ENCODE data around the gene STAT3.
"Not testable (repeated sequence)": the region's sequence is repeated elsewhere in the genome, so short reads cannot be mapped to it uniquely, and the experiment has no call there.

Gene STAT3

GRCh38 chr17:42388381-42389134 is at the start of gene STAT3:
Gene STAT3 (minus strand): TSS chr17:42388442. CDS start chr17:42348516, 39,926 bp downstream.
- Mint-ChIP-seq H3K36me3 (ENCODE audit: low read depth) (peaks cover 26% of the 10 kb centered on the region), H3K27ac (peak within 1 kb of the TSS; percentile 98), H3K9me3 (no peaks in the 10 kb centered on the region), H3K4me1 (peaks cover 61% of the 10 kb centered on the region), H3K27me3 (no peaks in the 10 kb centered on the region), H3K4me3 (peak within 1 kb of the TSS; percentile 93)
- ATAC-seq (peak; percentile 88), DNase-seq (peak; percentile 100)

DNA sequence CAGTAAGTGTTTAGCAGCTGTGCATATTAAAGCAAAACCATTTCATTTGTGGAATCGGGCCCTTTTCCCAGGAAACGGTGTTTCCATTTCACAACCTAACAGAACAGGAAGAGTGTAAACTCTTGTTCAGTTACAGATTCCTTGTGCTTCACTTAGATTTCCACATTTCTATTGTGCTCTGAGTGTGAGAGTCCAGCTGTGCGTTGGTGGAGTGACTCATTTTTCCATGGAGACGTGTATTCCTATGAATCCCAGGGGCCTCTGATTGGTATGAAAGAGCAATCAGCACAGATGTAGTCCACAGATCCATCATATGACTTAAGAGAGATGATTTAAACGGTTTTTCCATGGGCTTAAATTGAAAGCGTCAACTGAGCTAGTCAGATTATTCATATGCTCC is 48.1 kb upstream of the STAT3 start:
- ATAC-seq, result no peak
- peaks cover 1% of the 10 kb centered on the region for H3K4me1 Mint-ChIP-seq
- no peaks in the 10 kb centered on the region for H3K9me3 Mint-ChIP-seq
- H3K27ac Mint-ChIP-seq, result no peak overlapping the region
- no peak overlapping the region for H3K4me3 Mint-ChIP-seq
- no peak for DNase-seq
- peaks cover 4% of the 10 kb centered on the region for H3K27me3 Mint-ChIP-seq
- no peaks in the 10 kb centered on the region for H3K36me3 Mint-ChIP-seq (ENCODE audit: low read depth)

DNA sequence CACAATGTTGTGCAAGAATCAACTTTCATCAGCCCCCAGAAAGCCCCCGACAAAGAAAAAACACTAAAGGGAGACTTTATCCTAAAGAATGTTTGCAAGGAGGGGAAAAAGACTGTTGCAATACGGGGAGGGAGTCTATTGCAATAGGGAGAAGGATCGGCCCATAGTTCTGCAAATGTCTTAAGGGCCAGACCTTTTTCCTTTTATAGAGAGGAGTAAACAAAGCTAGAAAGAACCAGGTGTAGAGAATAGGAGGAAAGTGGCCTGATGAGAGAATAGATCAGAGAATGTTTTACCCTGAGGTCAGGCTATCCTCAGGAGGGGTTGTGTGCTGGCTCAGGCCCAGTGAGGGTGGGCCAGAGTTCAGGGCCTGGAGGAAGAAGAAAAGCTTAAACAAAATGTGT is 43.5 kb upstream of the STAT3 start:
- ATAC-seq, result no peak
- Mint-ChIP-seq H3K4me1 (no peaks in the 10 kb centered on the region), H3K4me3 (no peak overlapping the region), H3K9me3 (no peaks in the 10 kb centered on the region), H3K27ac (no peak overlapping the region), H3K27me3 (peaks cover 11% of the 10 kb centered on the region), H3K36me3 (ENCODE audit: low read depth) (no peaks in the 10 kb centered on the region)
- no peak for DNase-seq

DNA sequence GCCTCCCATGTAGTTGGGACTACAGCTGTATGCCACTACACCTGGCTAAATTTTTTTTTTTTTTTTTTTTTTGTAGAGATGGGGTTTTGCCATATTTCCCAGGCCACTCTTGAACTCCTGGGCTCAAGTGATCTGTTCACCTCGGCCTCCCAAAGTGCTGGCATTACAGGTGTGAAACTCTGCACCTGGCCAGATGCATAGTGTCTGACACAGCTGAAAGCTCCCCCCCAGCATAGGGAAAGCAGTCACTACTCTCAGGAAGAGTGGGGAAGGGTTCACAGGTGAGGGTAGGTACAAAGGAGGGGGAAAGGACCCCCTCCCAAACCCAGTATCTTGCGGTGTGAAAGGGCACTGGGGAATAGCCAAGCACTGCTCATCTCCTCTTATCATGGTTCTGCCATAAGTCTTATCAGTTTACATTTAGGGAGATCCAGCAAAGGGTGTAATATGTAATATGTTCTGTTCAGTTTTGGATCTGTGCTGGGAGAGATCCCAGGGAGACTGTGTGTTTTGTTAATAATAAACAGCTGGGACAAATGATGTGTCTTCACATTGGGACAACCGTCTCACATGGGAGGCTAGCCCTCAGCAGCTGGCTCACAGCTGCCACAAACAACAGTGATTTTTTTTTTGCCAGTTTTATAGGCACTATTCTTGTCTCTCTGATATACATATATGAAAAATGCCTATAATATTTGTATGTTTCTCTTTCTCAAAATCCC is 41.6 kb upstream of the STAT3 start:
- no peaks in the 10 kb centered on the region for H3K9me3 Mint-ChIP-seq
- no peak overlapping the region for H3K27ac Mint-ChIP-seq
- ATAC-seq (no peak), DNase-seq (no peak)
- H3K4me1 Mint-ChIP-seq, result no peaks in the 10 kb centered on the region
- H3K4me3 Mint-ChIP-seq, result no peak overlapping the region
- no peaks in the 10 kb centered on the region for H3K36me3 Mint-ChIP-seq (ENCODE audit: low read depth)
- peaks cover 22% of the 10 kb centered on the region for H3K27me3 Mint-ChIP-seq

GRCh38 chr17:42428141-42428944 is 40.1 kb upstream of the STAT3 start:
- DNase-seq, result peak; percentile 24
- no peak overlapping the region for H3K4me3 Mint-ChIP-seq

GRCh38 chr17:42424991-42425610 is 36.9 kb upstream of the STAT3 start:
- peaks cover 55% of the 10 kb centered on the region for H3K27me3 Mint-ChIP-seq
- no peaks in the 10 kb centered on the region for H3K9me3 Mint-ChIP-seq
- no peak for DNase-seq
- no peak overlapping the region for H3K4me3 Mint-ChIP-seq
- peaks cover 18% of the 10 kb centered on the region for H3K4me1 Mint-ChIP-seq
- H3K36me3 Mint-ChIP-seq (ENCODE audit: low read depth), result no peaks in the 10 kb centered on the region
- no peak overlapping the region for H3K27ac Mint-ChIP-seq
- no peak for ATAC-seq

More at GRCh38 chr17:42428141-42428944, 40.1 kb upstream of the STAT3 start:
- no peaks in the 10 kb centered on the region for H3K9me3 Mint-ChIP-seq
- H3K27ac Mint-ChIP-seq, result no peak overlapping the region
- H3K4me1 Mint-ChIP-seq, result no peaks in the 10 kb centered on the region
- H3K36me3 Mint-ChIP-seq (ENCODE audit: low read depth), result no peaks in the 10 kb centered on the region
- peaks cover 32% of the 10 kb centered on the region for H3K27me3 Mint-ChIP-seq
- ATAC-seq, result peak; percentile 61

GRCh38 chr17:42423766-42424165 is 35.5 kb upstream of the STAT3 start:
- Mint-ChIP-seq H3K36me3 (ENCODE audit: low read depth) (no peaks in the 10 kb centered on the region), H3K27me3 (peaks cover 56% of the 10 kb centered on the region), H3K4me3 (no peak overlapping the region), H3K27ac (no peak overlapping the region), H3K4me1 (peaks cover 25% of the 10 kb centered on the region), H3K9me3 (no peaks in the 10 kb centered on the region)
- DNase-seq (no peak), ATAC-seq (no peak)

GRCh38 chr17:42422958-42423712 is 34.9 kb upstream of the STAT3 start, which contains the start of gene CAVIN1:
Gene CAVIN1 (minus strand): TSS chr17:42423256. CDS start chr17:42423097, 159 bp downstream.
- ATAC-seq (no peak), DNase-seq (peak; percentile 34)
- H3K27me3 Mint-ChIP-seq, result peaks cover 52% of the 10 kb centered on the region
- H3K36me3 Mint-ChIP-seq (ENCODE audit: low read depth), result no peaks in the 10 kb centered on the region
- H3K27ac Mint-ChIP-seq, result no peak within 1 kb of the TSS
- H3K4me1 Mint-ChIP-seq, result peaks cover 25% of the 10 kb centered on the region
- peak within 1 kb of the TSS; percentile 79 for H3K4me3 Mint-ChIP-seq
- H3K9me3 Mint-ChIP-seq, result no peaks in the 10 kb centered on the region

DNA sequence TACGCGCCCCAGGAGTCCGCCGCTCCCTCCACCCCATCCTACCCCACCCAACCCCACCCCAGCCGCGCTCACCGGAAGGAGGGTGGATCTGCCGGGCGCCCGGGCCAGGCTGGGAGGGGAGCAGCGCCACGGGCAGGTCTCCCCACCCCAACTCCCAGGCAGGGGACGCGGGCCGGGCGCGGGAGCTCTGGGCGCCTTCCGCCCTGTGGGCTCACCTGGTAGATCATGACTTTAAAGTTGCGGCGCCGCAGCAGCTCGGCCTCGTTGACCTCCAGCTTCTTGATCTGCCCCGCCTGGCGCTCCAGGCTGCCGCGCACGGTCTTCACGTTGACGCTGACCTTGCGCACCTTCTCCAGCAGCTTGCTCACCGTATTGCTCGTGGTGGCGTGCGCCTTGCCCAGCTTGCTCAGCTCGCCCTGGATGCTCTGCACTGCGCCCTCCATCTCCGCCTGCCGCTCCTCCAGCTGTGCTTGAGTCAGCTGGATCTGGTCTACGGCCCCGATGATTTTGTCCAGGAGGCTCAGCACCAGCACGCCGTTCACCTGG is 34.2 kb upstream of the STAT3 start:
- Mint-ChIP-seq H3K4me3 (peak overlapping the region; percentile 79), H3K27me3 (peaks cover 51% of the 10 kb centered on the region), H3K9me3 (no peaks in the 10 kb centered on the region), H3K27ac (no peak overlapping the region), H3K4me1 (peaks cover 25% of the 10 kb centered on the region), H3K36me3 (ENCODE audit: low read depth) (no peaks in the 10 kb centered on the region)
- DNase-seq, result peak; percentile 40
- peak; percentile 60 for ATAC-seq

GRCh38 chr17:42421507-42422338 is 33.5 kb upstream of the STAT3 start:
- no peak for ATAC-seq
- H3K9me3 Mint-ChIP-seq, result no peaks in the 10 kb centered on the region
- peak overlapping the region; percentile 63 for H3K4me3 Mint-ChIP-seq
- H3K27me3 Mint-ChIP-seq, result peaks cover 51% of the 10 kb centered on the region
- peak overlapping the region; percentile 39 for H3K27ac Mint-ChIP-seq
- H3K36me3 Mint-ChIP-seq (ENCODE audit: low read depth), result no peaks in the 10 kb centered on the region
- no peak for DNase-seq
- peaks cover 25% of the 10 kb centered on the region for H3K4me1 Mint-ChIP-seq

DNA sequence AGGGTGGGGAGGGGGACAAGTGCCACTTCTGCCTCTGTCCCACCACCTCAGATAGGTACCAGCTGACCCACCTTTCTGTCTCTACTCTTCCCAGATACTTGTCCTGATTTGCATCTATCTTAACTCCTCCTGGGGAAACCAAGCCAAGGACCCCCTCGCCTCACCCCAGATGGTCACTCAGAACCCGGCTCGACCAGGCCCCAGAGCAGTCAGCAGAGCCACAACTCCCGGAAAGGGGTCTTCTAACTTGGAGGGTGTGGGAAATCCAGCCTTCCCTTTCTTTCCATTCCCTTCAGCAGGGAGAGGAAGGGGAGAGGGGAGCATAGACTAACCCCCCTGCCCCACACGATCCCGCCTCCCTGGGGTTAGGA is 32.9 kb upstream of the STAT3 start:
- peak overlapping the region; percentile 62 for H3K4me3 Mint-ChIP-seq
- H3K36me3 Mint-ChIP-seq (ENCODE audit: low read depth), result no peaks in the 10 kb centered on the region
- H3K9me3 Mint-ChIP-seq, result no peaks in the 10 kb centered on the region
- H3K27ac Mint-ChIP-seq, result peak overlapping the region; percentile 39
- ATAC-seq, result no peak
- peaks cover 49% of the 10 kb centered on the region for H3K27me3 Mint-ChIP-seq
- H3K4me1 Mint-ChIP-seq, result peaks cover 25% of the 10 kb centered on the region
- no peak for DNase-seq

GRCh38 chr17:42417981-42418380 is 29.7 kb upstream of the STAT3 start:
- Mint-ChIP-seq H3K4me1 (peaks cover 40% of the 10 kb centered on the region), H3K27me3 (peaks cover 25% of the 10 kb centered on the region)
- H3K27ac Mint-ChIP-seq; H3K9me3 Mint-ChIP-seq; ATAC-seq; H3K4me3 Mint-ChIP-seq; DNase-seq; H3K36me3 Mint-ChIP-seq (ENCODE audit: low read depth): not testable (repeated sequence)

Measured in activated naive CD8-positive, alpha-beta T cell treated with anti-CD3 and anti-CD28 coated beads, Interleukin-2, amount 50 U/mL, for 24 hours (primary cell).